ENCODE data around the gene TNFAIP8L1.

- no peak for TF ChIP-seq EP300 (IDR thresholded peaks at IDR 0.05)
- no peak for TF ChIP-seq POLR2A (IDR thresholded peaks at IDR 0.05)
These were observed 60.7 kb downstream of the TNFAIP8L1 start for GRCh38 chr19:4699826-4700692.

Data from tibial nerve (tissue), 3 donors.